Smooth muscle cell (in vitro differentiated cells): ENCODE data around the gene INF2. TPM values are rescaled to one million over a fixed set of nuclear protein-coding genes. Genes with fewer than 3 reads are reported as not detected.

Source experiments
- DNase-seq: peaks from one replicate; lab custom pipeline; 2025; ENCODE audit not compliant: unreplicated experiment; lab: John Stamatoyannopoulos, UW
- H2AFZ ChIP-seq: fragments of 200-600 bp; sonication (generic); 2 replicates; pipeline ENCODE4 v1.6.0; 2016; ENCODE audit warnings: antibody characterized with exemption, low read depth, mild to moderate bottlenecking
- H3F3A ChIP-seq: fragments of 200-600 bp; sonication (generic); 2 replicates; pipeline ENCODE4 v1.6.0; 2017; ENCODE audit warnings: antibody characterized with exemption, low read depth
- H3K27ac ChIP-seq: fragments of 200-600 bp; sonication (generic); 2 replicates; pipeline ENCODE4 v1.5.1; 2016; ENCODE audit warnings: low read depth, mild to moderate bottlenecking
- H3K27me3 ChIP-seq: fragments of 200-600 bp; sonication (generic); 2 replicates; pipeline ENCODE4 v1.6.1; 2016; ENCODE audit warnings: low read depth, mild to moderate bottlenecking
- H3K36me3 ChIP-seq: fragments of 200-600 bp; sonication (generic); 2 replicates; pipeline ENCODE4 v1.5.1; 2016; ENCODE audit warnings: low read depth
- H3K4me1 ChIP-seq: fragments of 200-600 bp; sonication (generic); 2 replicates; pipeline ENCODE4 v1.5.1; 2016; ENCODE audit warnings: low read depth
- H3K4me2 ChIP-seq: fragments of 200-600 bp; sonication (generic); 2 replicates; pipeline ENCODE4 v1.6.0; 2016; ENCODE audit warnings: mild to moderate bottlenecking
- H3K4me3 ChIP-seq: fragments of 200-600 bp; sonication (generic); 2 replicates; pipeline ENCODE4 v1.5.1; 2016; ENCODE audit warnings: mild to moderate bottlenecking
- H3K79me2 ChIP-seq: fragments of 200-600 bp; sonication (generic); 2 replicates; pipeline ENCODE4 v1.6.0; 2016; ENCODE audit warnings: low read depth, mild to moderate bottlenecking
- H3K9ac ChIP-seq: fragments of 200-600 bp; sonication (generic); 2 replicates; pipeline ENCODE4 v1.6.0; 2016; ENCODE audit warnings: low read depth
- H3K9me3 ChIP-seq: fragments of 200-600 bp; sonication (generic); replicated peaks from 2 replicates; pipeline ENCODE4 v1.5.1; 2016; ENCODE audit warnings: low read depth
- H4K20me1 ChIP-seq: fragments of 200-600 bp; sonication (generic); 2 replicates; pipeline ENCODE4 v1.6.0; 2016; ENCODE audit warnings: low read depth
- WGBS: methylation state at CpG from one replicate; pipeline ENCODE4 v1.1.7; 2016; ENCODE audit warnings: low lambda C conversion rate; 5-methylcytosine and 5-hydroxymethylcytosine counted together
- microRNA-seq: library from miRNA; unstranded; fragments of <30 nt; microRNA quantifications from one replicate; pipeline ENCODE4, GENCODE V29; 2016; ENCODE audit warnings: borderline number of aligned reads
- polyA plus RNA-seq: library from polyadenylated mRNA; unstranded; fragments of >200 nt; fragmentation: Nextera tagmentation; extraction: Ambion mirVana; gene quantifications from 2 replicates; pipeline ENCODE4 v1.2.1, GENCODE V29; 2016
- small RNA-seq: library from RNA; depleted of rRNA; stranded (forward); fragments of <200 nt; gene quantifications from one replicate; pipeline ENCODE3, GENCODE V24; 2014
- total RNA-seq: library from RNA; depleted of rRNA; stranded (reverse); fragments of >200 nt; gene quantifications from 2 replicates; pipeline ENCODE4 v1.2.3, GENCODE V29; 2014
- TF ChIP-seq, protein P1 (sequence below): fragments of 200-600 bp; sonication (generic); IDR thresholded peaks from 2 replicates; pipeline ENCODE4 v1.5.1; 2017; ENCODE audit warnings: borderline replicate concordance, mild to moderate bottlenecking, antibody characterized with exemption; ENCODE audit not compliant: insufficient read depth, poor library complexity, severe bottlenecking

The INF2 gene
- total and polyA plus RNA-seq, 2 experiments from 2014 or later: 19.9 to 29.8 TPM

DNA sequence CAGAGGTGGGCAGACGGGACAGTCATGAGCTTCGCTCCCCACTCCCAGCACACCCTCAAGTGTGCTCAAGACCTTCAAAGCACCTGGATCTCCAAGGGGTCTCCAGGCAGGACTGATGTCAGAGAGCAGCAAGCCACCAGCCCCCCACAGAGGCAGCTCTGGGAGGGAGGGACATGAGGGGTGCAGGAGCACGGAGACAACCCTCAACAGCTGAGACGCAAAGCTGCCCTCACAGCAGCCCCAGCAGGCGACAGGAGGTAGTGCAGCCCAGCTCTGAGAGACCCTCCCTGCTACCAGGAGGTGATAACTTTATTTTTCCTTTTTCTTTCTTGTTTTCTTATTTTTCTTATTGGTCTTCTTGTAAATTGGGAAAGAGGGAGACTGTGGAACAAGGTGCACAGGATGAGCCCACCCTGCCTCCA, 81.4 kb downstream of the INF2 start:
- 100% methylated on average over 5 of the region's 5 CpGs for WGBS
- H3K27ac ChIP-seq: no peak overlapping the region
- H3K27me3 ChIP-seq: no peaks in the 10 kb centered on the region
- H3K36me3 ChIP-seq: no peaks in the 10 kb centered on the region
- H3K79me2 ChIP-seq: no peaks in the 10 kb centered on the region
- no peak overlapping the region for H2AFZ ChIP-seq
- no peaks in the 10 kb centered on the region for H3K9me3 ChIP-seq
- peaks cover 5% of the 10 kb centered on the region for H3F3A ChIP-seq
- peaks cover 5% of the 10 kb centered on the region for H4K20me1 ChIP-seq
- no peak overlapping the region for H3K4me2 ChIP-seq
- no peak overlapping the region for H3K9ac ChIP-seq
- DNase-seq: no peak
- TF ChIP-seq, protein P1, sequence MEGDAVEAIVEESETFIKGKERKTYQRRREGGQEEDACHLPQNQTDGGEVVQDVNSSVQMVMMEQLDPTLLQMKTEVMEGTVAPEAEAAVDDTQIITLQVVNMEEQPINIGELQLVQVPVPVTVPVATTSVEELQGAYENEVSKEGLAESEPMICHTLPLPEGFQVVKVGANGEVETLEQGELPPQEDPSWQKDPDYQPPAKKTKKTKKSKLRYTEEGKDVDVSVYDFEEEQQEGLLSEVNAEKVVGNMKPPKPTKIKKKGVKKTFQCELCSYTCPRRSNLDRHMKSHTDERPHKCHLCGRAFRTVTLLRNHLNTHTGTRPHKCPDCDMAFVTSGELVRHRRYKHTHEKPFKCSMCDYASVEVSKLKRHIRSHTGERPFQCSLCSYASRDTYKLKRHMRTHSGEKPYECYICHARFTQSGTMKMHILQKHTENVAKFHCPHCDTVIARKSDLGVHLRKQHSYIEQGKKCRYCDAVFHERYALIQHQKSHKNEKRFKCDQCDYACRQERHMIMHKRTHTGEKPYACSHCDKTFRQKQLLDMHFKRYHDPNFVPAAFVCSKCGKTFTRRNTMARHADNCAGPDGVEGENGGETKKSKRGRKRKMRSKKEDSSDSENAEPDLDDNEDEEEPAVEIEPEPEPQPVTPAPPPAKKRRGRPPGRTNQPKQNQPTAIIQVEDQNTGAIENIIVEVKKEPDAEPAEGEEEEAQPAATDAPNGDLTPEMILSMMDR: peak; percentile 44
- H3K4me3 ChIP-seq: no peak overlapping the region
- peaks cover 5% of the 10 kb centered on the region for H3K4me1 ChIP-seq

DNA sequence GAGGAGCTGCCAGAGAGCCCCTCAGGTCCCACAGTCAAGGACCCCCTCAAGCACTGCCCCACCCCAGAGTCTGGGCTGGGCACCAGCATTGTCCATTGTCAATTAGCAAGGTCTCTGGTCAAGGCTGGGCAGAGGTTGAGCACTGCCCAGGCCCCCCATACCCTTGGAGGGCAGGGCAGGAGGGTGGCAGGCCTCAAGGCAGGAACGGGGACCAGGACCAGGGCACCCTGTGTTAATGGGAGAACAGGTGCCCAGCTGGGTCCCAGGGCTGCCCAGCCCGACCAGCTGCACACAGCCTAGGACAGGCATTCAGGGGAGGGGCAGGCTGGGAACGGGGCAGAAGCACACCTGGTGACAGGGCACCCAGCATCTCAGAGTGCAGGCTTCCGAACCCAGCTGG, 82.0 kb downstream of the INF2 start:
- Histone ChIP-seq H3K9me3 (no peaks in the 10 kb centered on the region), H3K9ac (no peak overlapping the region), H4K20me1 (peaks cover 10% of the 10 kb centered on the region), H3F3A (peaks cover 5% of the 10 kb centered on the region), H3K27me3 (no peaks in the 10 kb centered on the region), H3K4me1 (peaks cover 5% of the 10 kb centered on the region), H3K36me3 (no peaks in the 10 kb centered on the region), H3K4me2 (no peak overlapping the region), H3K27ac (no peak overlapping the region), H3K79me2 (no peaks in the 10 kb centered on the region), H2AFZ (no peak overlapping the region), H3K4me3 (no peak overlapping the region)
- DNase-seq: no peak
- TF ChIP-seq, protein P1: no peak
- WGBS: 100% methylated on average over 4 of the region's 4 CpGs

Small RNA genes lying within 50 kb of the gene (microRNA-seq; reads per million reads assigned to microRNA genes)
- not detected for gene MIR4710

Small RNA genes lying within 50 kb of the gene (small RNA-seq; reads per million reads assigned to genes)
- gene MIR4710: not detected

Other genes starting within 250 kb of the INF2 start
- gene C14orf180, start 109.9 kb upstream of the INF2 start, total RNA-seq: 0.54 and 0.63 TPM in 2 replicates
- 0.35 and 1.2 TPM in 2 replicates for gene C14orf180, start 109.9 kb upstream of the INF2 start, polyA plus RNA-seq
- 1.8 and 4.8 TPM in 2 replicates for gene TMEM179, start 84.8 kb upstream of the INF2 start, total RNA-seq
- 0.87 and 1.9 TPM in 2 replicates for gene TMEM179, start 84.8 kb upstream of the INF2 start, polyA plus RNA-seq
- gene ADSS1, start 34.6 kb downstream of the INF2 start, total RNA-seq: 6.0 and 43.0 TPM in 2 replicates
- gene ADSS1, start 34.6 kb downstream of the INF2 start, polyA plus RNA-seq: 7.8 and 9.3 TPM in 2 replicates
- gene SIVA1, start 63.5 kb downstream of the INF2 start, total RNA-seq: 78.5 and 155 TPM in 2 replicates
- 118 and 133 TPM in 2 replicates for gene SIVA1, start 63.5 kb downstream of the INF2 start, polyA plus RNA-seq
- 93.7 and 99.9 TPM in 2 replicates for gene AKT1, start 106.1 kb downstream of the INF2 start, total RNA-seq
- gene AKT1, start 106.1 kb downstream of the INF2 start, polyA plus RNA-seq: 179 and 189 TPM in 2 replicates
- 1.6 and 4.2 TPM in 2 replicates for gene ZBTB42, start 111.5 kb downstream of the INF2 start, total RNA-seq
- 0.72 and 1.1 TPM in 2 replicates for gene ZBTB42, start 111.5 kb downstream of the INF2 start, polyA plus RNA-seq
- 9.8 and 13.7 TPM in 2 replicates for gene CEP170B, start 175.7 kb downstream of the INF2 start, total RNA-seq
- gene CEP170B, start 175.7 kb downstream of the INF2 start, polyA plus RNA-seq: 5.9 and 7.9 TPM in 2 replicates
- gene PLD4, start 235.3 kb downstream of the INF2 start, total RNA-seq: 0.09 TPM in 1 of 2 replicates, not detected in the other
- 0.06 and 2.5 TPM in 2 replicates for gene PLD4, start 235.3 kb downstream of the INF2 start, polyA plus RNA-seq